H1 (cell line): ENCODE results near the gene JDP2. TPM values are rescaled to one million over a fixed set of nuclear protein-coding genes. Genes with fewer than 3 reads are reported as not detected.

Experiments
- CTCF ChIA-PET: fragments of 300-600 bp; sonication (Branson Sonifier 250); formaldehyde crosslinking; loops from one replicate; lab custom pipeline; 2021; ENCODE audit not compliant: partially characterized antibody; lab: Charles Lee
- POLR2A ChIA-PET: fragments of 300-600 bp; sonication (Branson Sonifier 250); formaldehyde crosslinking; loops from one replicate; lab custom pipeline; 2021; ENCODE audit warnings: inconsistent platforms; ENCODE audit not compliant: partially characterized antibody; lab: Charles Lee
- DNase-seq, 2 experiments: peaks; one replicate each; pipeline versions ENCODE4 v3.0.0 to v3.0.0-alpha.2; 2010 to 2022; ENCODE audit warnings: low spot score in 2 of 2, low read depth in 1 of 2, mixed read lengths in 1 of 2
- FAIRE-seq: peaks from 2 replicates; lab custom pipeline; 2011; peaks lifted over from hg19 to GRCh38; lab: Jason Lieb, UNC
- H2AFZ ChIP-seq: 2 replicates; pipeline ENCODE4 v1.8.1; 2012; ENCODE audit warnings: low read length, inconsistent platforms
- H2AK5ac ChIP-seq: 2 replicates; pipeline ENCODE4 v1.6.1; 2013; ENCODE audit warnings: low read depth, low read length
- H2BK120ac ChIP-seq: replicated peaks from 2 replicates; pipeline ENCODE3; 2013; ENCODE audit warnings: low read depth, low read length, inconsistent platforms
- H2BK12ac ChIP-seq: 2 replicates; pipeline ENCODE4 v1.6.1; 2013; ENCODE audit warnings: low read depth, low read length
- H2BK15ac ChIP-seq: 2 replicates; pipeline ENCODE4 v1.6.1; 2013; ENCODE audit warnings: low read length
- H2BK20ac ChIP-seq: 2 replicates; pipeline ENCODE4 v1.6.1; 2013; ENCODE audit warnings: low read length
- H2BK5ac ChIP-seq: 2 replicates; pipeline ENCODE4 v1.6.1; 2013; ENCODE audit warnings: low read depth, low read length
- H3K14ac ChIP-seq: 2 replicates; pipeline ENCODE4 v1.6.1; 2013; ENCODE audit warnings: inconsistent platforms; ENCODE audit not compliant: insufficient read length
- H3K18ac ChIP-seq: 2 replicates; pipeline ENCODE4 v1.6.1; 2013; ENCODE audit warnings: low read length; ENCODE audit errors: extremely low read depth
- H3K23ac ChIP-seq: 2 replicates; pipeline ENCODE4 v1.6.1; 2013; ENCODE audit warnings: inconsistent platforms; ENCODE audit not compliant: insufficient read length
- H3K23me2 ChIP-seq: 2 replicates; pipeline ENCODE4 v1.6.1; 2013; ENCODE audit warnings: low read depth, low read length
- H3K27ac ChIP-seq: 2 replicates; pipeline ENCODE4 v1.6.1; 2011; ENCODE audit warnings: low read depth, low read length, inconsistent platforms
- H3K27me3 ChIP-seq, 4 experiments: replicated peaks in 1 of 4; 1 replicate in 1 of 4; 2 replicates in 3 of 4; pipeline versions ENCODE4 v1.6.1 to v1.8.1; 2011 to 2013; ENCODE audit warnings: low read length in 3 of 4, mild to moderate bottlenecking in 3 of 4, inconsistent platforms in 2 of 4, mixed read lengths in 2 of 4, moderate library complexity in 1 of 4; ENCODE audit not compliant: control insufficient read depth in 3 of 4, insufficient read depth in 3 of 4; ENCODE audit errors: extremely low read depth in 1 of 4
- H3K36me3 ChIP-seq, 4 experiments: 2 replicates each; pipeline versions ENCODE4 v1.6.1 to v1.8.1; 2011 to 2013; ENCODE audit warnings: mild to moderate bottlenecking in 4 of 4, low read length in 3 of 4, moderate library complexity in 2 of 4, control low read depth in 1 of 4, inconsistent platforms in 1 of 4; ENCODE audit not compliant: insufficient read depth in 4 of 4, control insufficient read depth in 2 of 4
- H3K4ac ChIP-seq: replicated peaks from 2 replicates; pipeline ENCODE3; 2013; ENCODE audit warnings: low read length, low read depth, mixed read lengths, inconsistent platforms; ENCODE audit not compliant: insufficient read length
- H3K4me1 ChIP-seq, 4 experiments: replicated peaks in 1 of 4; 1 replicate in 1 of 4; 2 replicates in 3 of 4; pipeline versions ENCODE4 v1.6.1 to v1.8.1; 2011 to 2013; ENCODE audit warnings: low read length in 3 of 4, inconsistent platforms in 2 of 4, mixed read lengths in 1 of 4; ENCODE audit not compliant: insufficient read depth in 4 of 4, control insufficient read depth in 3 of 4
- H3K4me2 ChIP-seq, 2 experiments: 2 replicates each; pipeline versions ENCODE4 v1.6.1 to v1.8.1; 2011 to 2013; ENCODE audit warnings: low read depth in 2 of 2, low read length in 2 of 2, control low read depth in 1 of 2, inconsistent platforms in 1 of 2, mild to moderate bottlenecking in 1 of 2; ENCODE audit not compliant: insufficient read depth in 1 of 2
- H3K4me3 ChIP-seq, 4 experiments: fragments of 200-600, 300-600 bp in 1 of 4; sonication (generic), shearing (Covaris generic), sonication (Bioruptor Twin) in 1 of 4; 2 replicates each; pipeline versions ENCODE4 v1.5.1 to v1.8.1; 2011 to 2016; ENCODE audit warnings: low read length in 4 of 4, low read depth in 3 of 4, control low read depth in 2 of 4, inconsistent platforms in 2 of 4, mild to moderate bottlenecking in 2 of 4, mixed read lengths in 1 of 4, moderate library complexity in 1 of 4; ENCODE audit not compliant: insufficient read depth in 2 of 4; ENCODE audit errors: extremely low read depth in 1 of 4
- H3K56ac ChIP-seq: replicated peaks from 2 replicates; pipeline ENCODE3; 2013; ENCODE audit warnings: low read depth, mild to moderate bottlenecking, mixed read lengths, low read length, inconsistent platforms; ENCODE audit not compliant: insufficient read length
- H3K79me1 ChIP-seq: 2 replicates; pipeline ENCODE4 v1.6.1; 2013; ENCODE audit warnings: low read depth, low read length, control low read depth
- H3K79me2 ChIP-seq, 2 experiments: 2 replicates each; pipeline versions ENCODE4 v1.6.1 to v1.8.1; 2012 to 2013; ENCODE audit warnings: low read length in 2 of 2, mild to moderate bottlenecking in 2 of 2, inconsistent platforms in 1 of 2; ENCODE audit not compliant: insufficient read depth in 2 of 2, control insufficient read depth in 1 of 2
- H3K9ac ChIP-seq, 4 experiments: replicated peaks in 1 of 4; 1 replicate in 1 of 4; 2 replicates in 3 of 4; pipeline versions ENCODE4 v1.6.1 to v1.8.1; 2011 to 2013; ENCODE audit warnings: low read depth in 3 of 4, low read length in 3 of 4, control low read depth in 2 of 4, mild to moderate bottlenecking in 2 of 4, moderate library complexity in 2 of 4, inconsistent platforms in 1 of 4; ENCODE audit errors: extremely low read depth in 1 of 4
- H3K9me3 ChIP-seq, 2 experiments: 2 replicates each; pipeline versions ENCODE4 v1.6.1 to v1.8.1; 2012 to 2013; ENCODE audit warnings: mild to moderate bottlenecking in 2 of 2, moderate library complexity in 2 of 2, control low read depth in 1 of 2, inconsistent platforms in 1 of 2, low read depth in 1 of 2, low read length in 1 of 2, mixed read lengths in 1 of 2; ENCODE audit not compliant: insufficient read depth in 2 of 2
- H4K20me1 ChIP-seq, 2 experiments: replicated peaks in 1 of 2; 2 replicates each; pipeline versions ENCODE3 to v1.8.1; 2011 to 2013; ENCODE audit warnings: inconsistent platforms in 2 of 2, low read length in 2 of 2, mild to moderate bottlenecking in 1 of 2; ENCODE audit not compliant: insufficient read depth in 2 of 2, control insufficient read depth in 1 of 2
- H4K5ac ChIP-seq: 2 replicates; pipeline ENCODE4 v1.6.1; 2013; ENCODE audit warnings: low read length, low read depth, mixed read lengths, inconsistent platforms; ENCODE audit not compliant: insufficient read length
- H4K8ac ChIP-seq: 2 replicates; pipeline ENCODE4 v1.8.0; 2013; ENCODE audit warnings: mild to moderate bottlenecking, moderate library complexity, low read length, inconsistent platforms; ENCODE audit not compliant: insufficient read depth; ENCODE audit errors: extremely low read depth
- H4K91ac ChIP-seq: replicated peaks from 2 replicates; pipeline ENCODE3; 2013; ENCODE audit warnings: low read length, mixed read lengths, inconsistent platforms; ENCODE audit not compliant: insufficient read length
- FOSL1 ChIP-seq: IDR thresholded peaks from 2 replicates; pipeline ENCODE4 v1.6.1; 2011; ENCODE audit warnings: mild to moderate bottlenecking, low read depth, low read length, moderate library complexity; ENCODE audit not compliant: insufficient read depth
- HDAC6 ChIP-seq: IDR thresholded peaks from one replicate; pipeline ENCODE4 v1.7.1; 2012; ENCODE audit warnings: low read depth, mild to moderate bottlenecking, inconsistent platforms, low read length, moderate library complexity
- KDM4A ChIP-seq: IDR thresholded peaks from one replicate; pipeline ENCODE4 v1.7.1; 2012; ENCODE audit warnings: low read depth, mild to moderate bottlenecking, moderate library complexity, low read length, inconsistent platforms; ENCODE audit not compliant: severe bottlenecking
- WGBS, 2 experiments: shearing (Covaris generic) in 1 of 2; methylation state at CpG; one replicate each; pipeline versions ENCODE4 v1.1.6 to v1.1.7; 2013 to 2015; ENCODE audit warnings: low lambda C conversion rate in 2 of 2, mixed read lengths in 2 of 2, inconsistent platforms in 1 of 2, low coverage in 1 of 2, missing lambda C conversion rate in 1 of 2; ENCODE audit not compliant: insufficient replicate concordance in 2 of 2, insufficient coverage in 1 of 2, insufficient read length in 1 of 2; ENCODE audit errors: extremely low coverage in 1 of 2, missing lambda C conversion rate in 1 of 2; 5-methylcytosine and 5-hydroxymethylcytosine counted together
- polyA plus RNA-seq, 7 experiments: library from polyadenylated mRNA; depleted of rRNA in 3 of 7; stranded (reverse) in 5 of 7; unstranded in 2 of 7; fragments of >200 nt in 5 of 7; fragments of 200-250 nt in 2 of 7; gene quantifications; 1 replicate in 5 of 7; 2 replicates in 1 of 7; 4 replicates in 1 of 7; pipeline versions ENCODE4 v1.2.1 to v1.2.3, GENCODE V29; 2011 to 2013; ENCODE audit warnings: missing spikeins in 2 of 7, mixed read lengths in 2 of 7
- total RNA-seq: library from RNA; stranded (reverse); fragmentation: NEBNext Ultra II Directional; extraction: Animal tissue kit (Norgen Biotek cat#: 25700); gene quantifications from 2 replicates; pipeline ENCODE4 v1.2.1, GENCODE V29; 2021

Gene JDP2
- total and polyA plus RNA-seq, 2 of the 8 experiments (the other 6 are each of a cell fraction or from before 2014, with no cell fraction given), result 8.9 to 27.2 TPM

GRCh38 chr14:75380656-75381055 is 47.2 kb upstream of the JDP2 start:
- Histone ChIP-seq H2BK15ac (no peak overlapping the region), H2BK120ac (no peak overlapping the region), H2BK20ac (no peak overlapping the region), H3K23ac (no peak overlapping the region), H2AK5ac (no peak overlapping the region), H4K91ac (no peak overlapping the region), H3K14ac (no peak overlapping the region), H2BK12ac (no peak overlapping the region), H3K27ac (no peak overlapping the region), H3K27me3 (no peaks in the 10 kb centered on the region), H3K9ac (no peak overlapping the region), H4K8ac (no peak overlapping the region), H4K5ac (no peak overlapping the region), H3K23me2 (no peaks in the 10 kb centered on the region), H3K56ac (no peak overlapping the region), H3K4me3 (no peak overlapping the region), H2AFZ (no peak overlapping the region), H3K79me2 (no peaks in the 10 kb centered on the region), H3K9me3 (no peaks in the 10 kb centered on the region), H3K36me3 (no peaks in the 10 kb centered on the region), H2BK5ac (no peak overlapping the region), H3K79me1 (no peaks in the 10 kb centered on the region), H3K4me2 (no peak overlapping the region), H4K20me1 (no peaks in the 10 kb centered on the region), H3K4ac (no peak overlapping the region), H3K4me1 (peaks cover 0 to 10% (median 3%) of the 10 kb centered on the region in 4 experiments; a peak in 4 of 7 replicates), H3K18ac (no peak overlapping the region)
- DNase-seq (no peak), FAIRE-seq (peak; percentile 55)
- TF ChIP-seq KDM4A, result no peak
- no peak for TF ChIP-seq HDAC6
- no peak for TF ChIP-seq FOSL1
- CTCF ChIA-PET, result interaction anchor here (1.2 to 1.9 kb wide), 4 partner anchors 8 to 108 kb away, joined by 3 to 5 read pairs (median 4); no protein-coding TSS in a partner anchor
- POLR2A ChIA-PET, result interaction anchor here (1.1 to 1.6 kb wide), 2 partner anchors 12 to 51 kb away, joined by 3 to 5 read pairs; no protein-coding TSS in a partner anchor
- 91% methylated on average over 2 of the region's 2 CpGs; no CpG with 5 or more reads in 1 of the 2 experiments for WGBS, 2 experiments
